ENCODE measurements around the gene NSMCE4A.
"Not testable (repeated sequence)": the region's sequence is repeated elsewhere in the genome, so short reads cannot be mapped to it uniquely, and the experiment has no call there.

Gene NSMCE4A

DNA sequence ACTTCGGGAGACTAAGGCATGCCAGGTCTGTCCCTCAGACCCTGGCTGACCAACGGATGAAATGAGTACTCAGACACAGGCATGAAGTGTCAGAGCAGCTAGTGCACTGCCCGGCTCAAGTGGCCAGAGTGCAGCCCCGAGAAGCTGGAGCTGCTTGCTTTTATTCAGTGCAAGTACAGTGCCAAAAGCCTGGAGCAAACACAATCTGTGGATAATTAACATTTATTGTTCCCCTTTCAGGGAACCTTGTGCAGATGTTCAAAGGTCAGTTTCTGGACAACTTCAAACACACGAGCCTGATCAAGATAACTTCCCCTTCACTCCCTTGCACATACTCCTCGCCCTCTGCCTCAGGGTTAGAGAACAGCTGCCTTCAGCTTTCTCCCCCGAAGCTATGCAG lies 39.3 kb downstream of the NSMCE4A start:
- DNase-seq = no peak

DNA sequence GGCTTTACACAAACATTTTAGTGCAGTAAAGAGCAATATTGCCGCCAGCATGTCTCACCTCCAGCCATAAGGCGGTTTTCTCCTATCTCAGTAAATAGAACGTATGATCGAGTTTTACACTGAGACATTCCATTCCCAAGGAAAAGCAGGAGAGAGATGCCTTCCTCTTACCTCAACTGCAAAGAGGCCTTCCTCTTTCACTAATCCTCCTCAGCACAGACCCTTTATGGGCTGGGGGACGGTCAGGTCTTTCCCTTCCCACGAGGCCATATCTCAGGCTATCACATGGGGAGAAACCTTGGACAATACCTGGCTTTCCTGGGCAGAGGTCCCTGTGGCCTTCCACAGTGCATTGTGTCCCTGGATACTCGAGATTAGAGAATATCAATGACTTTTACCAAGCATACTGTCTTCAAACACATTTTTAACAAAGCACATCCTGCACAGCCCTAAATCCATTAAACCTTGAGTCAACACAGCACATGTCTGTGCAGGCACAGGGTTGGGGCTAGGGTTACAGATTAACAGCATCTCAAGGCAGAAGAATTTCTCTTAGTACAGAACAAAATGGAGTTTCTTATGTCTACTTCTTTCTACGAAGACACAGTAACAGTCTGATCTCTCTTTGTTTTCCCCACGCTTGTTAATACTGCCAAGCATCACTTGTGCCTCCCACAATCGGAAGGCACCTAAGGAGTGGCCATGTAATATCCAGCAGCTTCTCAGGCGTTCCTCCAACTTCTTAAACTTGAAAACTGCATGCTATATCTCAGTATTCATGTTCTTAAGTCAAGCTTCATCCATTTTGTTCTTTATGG lies 44.5 kb downstream of the NSMCE4A start:
- DNase-seq = not testable (repeated sequence)

DNA sequence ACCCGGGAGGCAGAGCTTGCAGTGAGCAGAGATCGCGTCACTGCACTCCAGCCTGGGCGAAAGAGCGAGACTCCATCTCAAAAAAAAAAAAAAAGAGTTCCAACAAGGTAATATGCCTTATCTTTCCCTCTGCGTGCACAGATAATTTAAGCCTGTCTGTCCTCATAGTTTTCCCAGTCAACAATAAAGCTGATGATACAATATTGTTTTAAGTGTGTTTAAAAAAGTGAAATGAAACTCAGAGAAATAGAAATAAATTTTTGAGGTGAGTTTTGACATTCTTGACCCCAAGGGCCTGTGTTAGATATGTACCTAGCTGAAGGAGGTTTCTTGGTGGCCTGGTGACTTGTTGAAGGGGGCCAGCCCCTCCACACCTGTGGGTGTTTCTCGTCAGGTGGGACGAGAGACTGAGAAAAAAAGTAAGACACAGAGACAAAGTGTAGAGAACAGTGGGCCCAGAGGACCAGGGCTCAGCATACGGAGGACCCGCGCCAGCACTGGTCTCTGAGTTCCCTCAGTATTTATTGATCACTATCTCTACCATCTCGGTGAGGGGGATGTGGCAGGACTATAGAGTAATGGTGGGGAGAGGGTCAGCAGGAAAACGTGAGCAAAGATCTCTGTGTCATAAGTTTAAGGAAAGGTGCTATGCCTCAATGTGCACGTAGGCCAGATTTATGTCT lies 45.3 kb downstream of the NSMCE4A start:
- not testable (repeated sequence) for DNase-seq

DNA sequence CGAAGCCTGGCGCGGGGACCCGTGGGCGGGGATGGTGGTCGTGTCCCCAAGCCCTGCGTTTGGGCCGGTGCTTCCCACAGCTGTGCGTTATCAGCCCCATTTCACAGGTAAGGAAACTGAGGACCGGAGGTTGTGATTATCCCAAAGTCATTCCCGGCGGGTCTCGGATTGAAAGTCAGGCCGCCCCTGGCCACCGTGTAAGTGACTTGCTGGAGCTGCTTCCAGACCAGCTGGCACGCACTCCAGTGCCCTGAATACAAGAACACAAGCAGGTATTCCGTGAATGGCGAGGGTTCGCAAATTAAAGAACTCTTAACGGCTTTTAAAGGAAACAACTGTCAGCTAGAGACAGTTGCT lies 46.5 kb downstream of the NSMCE4A start:
- DNase-seq = peak; percentile 17

DNA sequence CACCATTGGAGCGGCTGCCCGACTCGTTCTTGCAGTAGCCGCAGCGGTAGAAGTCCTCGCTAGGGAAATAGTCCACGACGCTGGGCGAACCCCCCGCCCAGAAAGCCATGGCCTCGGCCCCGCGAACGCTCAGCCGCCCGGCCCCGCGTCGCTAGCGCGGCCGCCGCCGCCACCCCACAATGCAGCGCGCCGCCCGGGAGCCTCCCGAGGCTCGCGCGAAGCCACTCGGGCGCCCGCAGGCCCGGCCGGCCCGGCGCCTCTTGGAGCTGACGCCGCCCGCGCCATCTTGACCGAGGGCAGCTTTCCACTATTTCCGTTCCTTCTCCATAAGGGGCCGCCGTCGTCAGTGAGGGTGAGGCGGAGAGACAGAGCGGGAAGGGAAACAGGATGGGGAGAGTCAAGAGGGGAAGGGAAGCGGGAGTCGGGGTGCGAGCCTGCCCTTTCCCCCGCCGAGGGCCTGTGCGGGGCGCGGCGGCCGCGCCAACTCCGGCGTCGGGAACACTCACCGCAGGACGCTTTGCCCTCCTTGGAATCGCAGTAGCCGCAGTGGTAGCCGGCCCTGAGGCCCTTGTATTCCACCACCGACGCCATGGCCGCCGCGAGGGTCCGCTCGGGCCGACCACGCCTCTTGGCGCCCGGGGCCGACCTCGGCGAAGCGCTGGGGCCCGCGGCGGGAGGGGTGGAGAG lies 47.0 kb downstream of the NSMCE4A start, which contains the start of gene ATE1:
Gene ATE1, minus strand, starts transcription at position 191 of the 687 bp plus-strand sequence. Its CDS starts 82 bp downstream, at position 109.
- peak; percentile 86 for DNase-seq

DNA sequence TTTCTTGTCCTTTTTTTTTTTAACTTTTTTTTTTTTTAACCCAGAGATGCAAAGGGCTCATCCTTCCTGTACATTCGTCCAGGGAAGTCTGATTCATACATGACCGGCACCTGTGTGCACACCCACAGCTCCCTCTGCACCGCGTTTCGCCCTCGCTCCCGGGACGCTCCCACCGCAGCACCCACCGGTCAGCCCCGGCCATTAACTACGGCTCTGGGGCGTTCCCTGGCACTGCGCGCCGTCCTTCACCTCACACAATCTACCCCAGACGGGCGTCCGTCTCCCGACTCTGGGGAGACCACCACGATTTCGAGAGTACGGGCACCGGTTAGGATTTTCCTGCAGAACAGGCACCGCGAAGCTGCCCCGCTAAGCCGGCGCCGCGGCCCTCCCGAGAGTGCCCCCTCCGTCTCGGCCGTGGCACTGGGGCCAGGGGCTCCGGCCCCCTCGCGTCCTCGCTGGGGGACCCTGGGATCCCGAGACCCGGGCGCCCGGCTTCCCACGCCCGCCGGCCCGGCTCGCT lies 47.6 kb downstream of the NSMCE4A start:
- DNase-seq = no peak

DNA sequence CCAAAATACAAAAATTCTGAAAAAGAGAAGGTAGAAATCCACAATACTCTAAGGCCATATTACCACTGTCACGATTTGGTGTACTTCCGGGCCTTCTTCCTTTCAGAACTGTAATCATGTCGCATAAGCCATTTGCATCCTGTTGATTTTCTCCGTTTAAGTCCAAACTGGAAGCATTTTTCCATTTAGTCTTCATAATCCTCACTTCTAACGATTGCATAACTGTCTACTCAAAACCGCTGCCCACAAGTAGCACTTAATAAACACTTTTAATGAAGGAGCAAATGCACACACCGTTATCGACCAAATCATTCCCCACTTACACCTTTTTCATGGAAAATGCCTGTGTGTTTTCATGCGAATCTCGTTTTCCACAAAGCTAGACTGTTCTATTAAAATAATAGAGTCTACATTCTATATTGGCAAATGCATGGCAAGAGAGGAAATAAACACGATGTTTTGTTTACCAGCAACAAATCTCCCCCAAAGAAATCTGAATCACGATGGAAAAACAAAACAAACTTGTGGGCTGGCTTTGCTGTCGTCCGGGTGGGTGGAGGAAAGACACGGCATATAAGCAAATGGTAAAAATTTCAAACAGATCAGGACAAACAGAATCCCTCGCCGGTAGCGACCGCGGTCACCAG lies 48.2 kb downstream of the NSMCE4A start:
- peak; percentile 19 for DNase-seq

DNA sequence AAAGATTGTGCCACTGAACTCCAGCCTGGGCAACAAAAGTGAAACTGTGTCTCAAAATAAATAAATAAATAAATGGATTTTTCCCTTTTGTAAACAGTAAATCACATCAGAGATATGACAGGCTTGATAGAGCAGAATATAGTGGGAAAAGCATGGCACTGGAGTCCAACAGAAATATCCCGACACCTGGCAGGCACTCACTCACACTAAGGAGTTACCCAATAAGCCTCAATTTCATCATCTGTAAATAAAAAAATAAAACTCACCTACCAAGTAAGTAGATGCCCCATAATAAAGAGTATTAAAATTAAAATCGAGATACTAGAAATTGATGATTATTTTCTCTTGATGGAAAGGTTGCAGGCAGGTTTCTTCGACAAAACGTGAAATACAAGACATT lies 48.9 kb downstream of the NSMCE4A start:
- DNase-seq = no peak

DNA sequence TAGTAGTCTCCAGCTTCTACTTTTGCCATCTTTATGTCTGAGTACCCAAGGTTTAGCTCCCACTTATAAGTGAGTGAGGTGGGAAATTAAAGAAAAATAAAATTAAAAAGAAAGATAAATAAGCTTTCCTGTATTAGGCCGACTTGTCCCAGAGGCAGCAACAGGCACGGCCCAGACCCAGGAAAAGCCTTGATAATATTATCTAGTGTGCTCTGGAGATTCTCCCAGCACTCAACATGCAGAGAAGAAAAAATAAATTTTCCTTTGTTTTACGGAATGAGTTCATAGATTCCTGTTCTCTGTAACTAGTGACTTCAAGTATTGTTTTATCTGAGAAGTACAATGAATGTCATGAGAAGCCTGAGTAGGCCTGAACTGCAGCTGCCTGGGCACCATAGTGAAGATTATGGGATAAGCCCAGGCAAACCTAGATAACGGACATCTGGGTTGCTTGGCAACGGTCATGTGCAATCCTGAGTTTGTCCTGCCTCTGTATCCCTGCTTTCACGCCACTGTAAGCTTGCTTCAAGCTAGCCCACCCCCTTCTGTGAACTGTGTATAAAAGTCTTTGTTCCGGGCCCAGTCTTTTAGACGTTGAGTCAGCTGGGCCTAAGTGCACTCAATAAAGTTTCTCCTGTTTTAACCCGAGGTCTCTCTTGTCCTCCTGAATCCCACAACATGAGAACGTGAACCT lies 53.6 kb downstream of the NSMCE4A start:
- DNase-seq = no peak

DNA sequence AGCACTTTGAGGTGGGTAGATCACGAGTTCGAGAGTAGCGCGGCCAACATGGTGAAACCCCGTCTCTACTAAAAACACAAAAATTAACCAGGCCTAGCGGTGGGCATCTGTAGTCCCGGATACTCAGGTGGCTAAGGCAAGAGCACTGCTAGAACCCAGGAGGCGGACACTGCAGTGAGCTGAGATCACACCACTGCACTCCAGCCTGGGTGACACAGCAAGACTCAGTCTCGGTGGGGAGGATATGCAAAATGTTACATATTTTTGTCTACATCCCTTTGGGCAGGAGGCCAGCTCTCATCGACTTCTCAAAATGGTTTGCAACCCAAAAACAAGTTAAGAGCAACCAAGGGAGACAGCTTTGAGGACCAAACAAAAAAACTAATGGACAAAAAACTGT lies 55.4 kb downstream of the NSMCE4A start:
- DNase-seq = no peak

DNA sequence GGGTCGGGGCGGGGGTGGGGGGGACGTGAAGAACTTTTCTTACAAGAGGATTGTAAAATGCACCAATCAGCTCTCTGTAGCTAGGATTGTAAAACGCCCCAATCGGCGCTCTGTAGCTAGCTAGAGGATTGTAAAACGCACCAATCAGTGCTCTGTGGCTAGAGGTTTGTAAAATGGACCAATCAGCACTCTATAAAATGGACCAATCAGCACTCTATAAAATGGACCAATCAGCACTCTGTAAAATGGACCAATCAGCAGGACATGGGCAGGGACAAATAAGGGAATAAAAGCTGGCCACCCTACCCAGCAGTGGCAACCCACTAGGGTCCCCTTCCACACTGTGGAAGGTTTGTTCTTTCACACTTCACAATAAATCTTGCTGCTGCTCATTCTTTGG lies 56.2 kb downstream of the NSMCE4A start:
- DNase-seq = not testable (repeated sequence)

DNA sequence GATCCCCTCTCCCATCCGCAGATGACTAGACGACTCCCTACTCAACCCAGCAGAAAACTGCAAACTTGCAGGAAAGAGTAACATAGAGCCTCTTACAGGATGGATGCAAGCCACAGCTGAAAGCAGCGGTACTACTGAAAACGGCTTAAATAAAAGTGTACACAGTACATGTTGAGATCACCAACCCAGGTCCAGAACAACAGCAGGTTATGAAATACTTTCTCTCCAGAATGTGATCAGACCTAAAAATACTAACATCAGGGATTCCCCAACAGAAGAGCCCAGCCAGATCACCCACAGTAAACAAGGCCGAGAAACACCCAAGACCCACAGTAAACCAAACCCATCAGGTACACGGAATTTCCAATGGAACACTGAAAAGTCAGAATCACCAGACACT lies 60.4 kb downstream of the NSMCE4A start:
- no peak for DNase-seq

DNA sequence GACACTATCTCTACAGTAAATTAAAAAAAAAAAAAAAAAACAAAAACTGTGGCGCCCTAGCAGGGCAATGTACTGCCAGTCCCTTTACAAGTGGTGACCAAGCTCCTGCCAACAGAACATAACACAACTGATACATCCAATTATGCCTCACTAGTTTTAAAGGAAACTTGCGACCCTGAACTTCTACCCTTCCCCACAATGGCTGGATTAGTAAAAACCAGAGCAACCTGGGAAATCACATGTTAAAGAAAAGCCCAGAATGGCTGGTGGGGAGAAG lies 63.7 kb downstream of the NSMCE4A start:
- no peak for DNase-seq

DNA sequence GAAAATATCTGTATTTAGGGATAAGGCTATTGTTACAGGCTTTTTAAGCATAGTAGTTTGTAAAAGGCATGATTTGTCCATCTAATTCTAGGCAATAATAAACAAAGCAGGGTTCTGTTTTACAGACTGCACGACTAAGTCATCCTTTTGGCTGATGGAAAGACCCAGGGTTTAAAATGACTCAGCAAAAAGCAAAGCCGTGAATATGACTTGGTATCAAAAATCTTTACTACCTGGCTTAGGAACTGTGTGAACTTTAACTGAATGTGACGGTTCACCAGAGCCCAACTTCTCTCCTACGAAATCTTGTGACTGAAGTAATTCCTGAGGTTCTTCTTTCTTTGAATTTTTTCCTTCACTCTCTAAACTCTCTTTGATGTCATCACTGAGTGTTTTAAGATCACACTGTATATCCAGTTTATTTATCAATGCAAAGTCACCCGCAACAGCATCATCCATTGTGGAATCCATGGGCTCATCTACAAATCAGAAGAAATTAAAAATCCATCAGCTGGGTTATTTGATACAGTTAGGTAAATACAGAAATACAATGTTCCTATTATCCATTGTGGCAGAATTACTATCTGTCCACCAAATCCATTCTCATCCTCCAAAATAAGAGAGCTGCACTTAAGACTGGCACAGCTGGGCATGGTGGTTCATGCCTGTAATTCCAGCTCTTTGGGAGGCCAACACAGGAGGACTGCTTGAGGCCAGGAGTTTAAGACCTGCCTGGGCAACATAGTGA lies 64.2 kb downstream of the NSMCE4A start:
- no peak for DNase-seq
